ENCODE measurements around the gene RAB44. TPM values are rescaled to one million over a fixed set of nuclear protein-coding genes. Genes with fewer than 3 reads are reported as not detected.

RAB44 gene
- total and polyA plus RNA-seq, 3 donors from 2014 or later = 0.09 to 0.56 (median 0.24) TPM

DNA sequence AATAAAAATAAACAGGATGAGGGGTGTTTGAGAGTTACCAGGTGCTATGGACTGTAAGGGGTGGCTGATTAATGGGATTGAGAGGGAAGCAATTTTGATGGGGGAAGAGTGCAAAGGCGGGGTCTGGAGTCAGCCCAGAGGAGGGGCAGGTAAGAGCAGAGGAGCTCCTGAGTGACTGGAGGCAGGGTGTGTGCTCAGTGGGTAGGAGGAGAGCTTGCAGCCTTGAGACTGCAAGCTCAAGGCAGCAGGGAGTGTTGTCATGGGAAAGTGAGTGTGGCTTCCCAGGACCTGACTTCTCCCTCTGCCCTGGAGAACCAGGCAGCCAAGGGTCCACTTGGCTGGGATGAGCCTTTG lies 54.2 kb downstream of the RAB44 start:
- H3K4me3 ChIP-seq = no peak overlapping the region
- H3K9me3 ChIP-seq = no peaks in the 10 kb centered on the region
- WGBS, 2 donors = 0 to 93% methylated on average over 1 of the region's 1 CpG
- no peak overlapping the region for H3K27ac ChIP-seq
- TF ChIP-seq POLR2A (IDR thresholded peaks at IDR 0.05) = no peak
- TF ChIP-seq, protein P1, sequence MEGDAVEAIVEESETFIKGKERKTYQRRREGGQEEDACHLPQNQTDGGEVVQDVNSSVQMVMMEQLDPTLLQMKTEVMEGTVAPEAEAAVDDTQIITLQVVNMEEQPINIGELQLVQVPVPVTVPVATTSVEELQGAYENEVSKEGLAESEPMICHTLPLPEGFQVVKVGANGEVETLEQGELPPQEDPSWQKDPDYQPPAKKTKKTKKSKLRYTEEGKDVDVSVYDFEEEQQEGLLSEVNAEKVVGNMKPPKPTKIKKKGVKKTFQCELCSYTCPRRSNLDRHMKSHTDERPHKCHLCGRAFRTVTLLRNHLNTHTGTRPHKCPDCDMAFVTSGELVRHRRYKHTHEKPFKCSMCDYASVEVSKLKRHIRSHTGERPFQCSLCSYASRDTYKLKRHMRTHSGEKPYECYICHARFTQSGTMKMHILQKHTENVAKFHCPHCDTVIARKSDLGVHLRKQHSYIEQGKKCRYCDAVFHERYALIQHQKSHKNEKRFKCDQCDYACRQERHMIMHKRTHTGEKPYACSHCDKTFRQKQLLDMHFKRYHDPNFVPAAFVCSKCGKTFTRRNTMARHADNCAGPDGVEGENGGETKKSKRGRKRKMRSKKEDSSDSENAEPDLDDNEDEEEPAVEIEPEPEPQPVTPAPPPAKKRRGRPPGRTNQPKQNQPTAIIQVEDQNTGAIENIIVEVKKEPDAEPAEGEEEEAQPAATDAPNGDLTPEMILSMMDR (IDR thresholded peaks at IDR 0.05) = no peak
- H3K4me1 ChIP-seq = no peaks in the 10 kb centered on the region
- DNase-seq = no peak
- intact Hi-C loops (cut with DNase I; ENCODE audit: low total_unique reads) = loop anchor here (10.0 kb wide), 1 partner anchor 127 kb away; no protein-coding TSS in a partner anchor
- H3K27me3 ChIP-seq = no peaks in the 10 kb centered on the region
- H3K36me3 ChIP-seq (ENCODE audit: low read depth, missing control alignments) = no peaks in the 10 kb centered on the region

- Histone ChIP-seq H3K36me3 (ENCODE audit: low read depth, missing control alignments) (no peaks in the 10 kb centered on the region), H3K4me3 (no peak overlapping the region), H3K9me3 (no peaks in the 10 kb centered on the region), H3K27ac (no peak overlapping the region), H3K27me3 (no peaks in the 10 kb centered on the region), H3K4me1 (no peaks in the 10 kb centered on the region)
- 90 to 97% methylated on average over 5 to 6 of the region's 6 CpGs for WGBS, 2 donors
- DNase-seq = no peak
- TF ChIP-seq POLR2A (IDR thresholded peaks at IDR 0.05) = no peak
- intact Hi-C loops (cut with DNase I; ENCODE audit: low total_unique reads) = loop anchor here (10.0 kb wide), 1 partner anchor 128 kb away; no protein-coding TSS in a partner anchor
Observed at GRCh38 chr6:36752187-36752885, 54.7 kb downstream of the RAB44 start.

DNA sequence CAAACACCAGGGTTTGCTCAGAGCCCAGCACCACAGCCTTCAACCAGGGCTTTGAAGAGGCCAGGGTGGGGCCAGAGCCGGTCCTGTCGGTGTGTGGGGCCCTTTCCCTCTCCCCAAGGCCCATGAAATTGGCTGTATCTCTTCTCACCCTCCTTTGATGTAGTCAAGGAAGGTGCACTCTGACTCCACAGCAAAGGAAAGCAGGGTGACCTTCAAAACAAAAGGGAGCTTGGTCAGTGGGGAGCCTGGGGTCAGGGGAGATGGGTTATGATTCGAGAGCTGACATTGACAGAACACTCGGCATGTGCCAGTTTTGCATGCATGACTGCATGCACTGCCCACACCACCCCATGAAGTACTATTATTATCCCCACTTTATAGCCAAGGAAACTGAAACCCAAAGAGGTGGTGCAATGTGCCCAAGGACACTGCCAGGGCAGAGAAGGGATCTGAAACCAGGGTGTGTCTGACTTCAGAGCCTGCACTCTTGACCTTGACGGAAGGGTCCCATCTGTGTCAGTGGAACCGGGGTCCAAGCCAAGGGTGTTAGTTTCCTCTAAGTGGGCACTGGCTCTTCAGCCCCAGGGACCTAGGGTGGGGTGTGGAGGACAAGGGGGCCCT lies 55.4 kb downstream of the RAB44 start:
- Histone ChIP-seq H3K9me3 (no peaks in the 10 kb centered on the region), H3K27me3 (no peaks in the 10 kb centered on the region), H3K4me1 (no peaks in the 10 kb centered on the region), H3K36me3 (ENCODE audit: low read depth, missing control alignments) (no peaks in the 10 kb centered on the region), H3K27ac (no peak overlapping the region), H3K4me3 (no peak overlapping the region)
- no peak for DNase-seq
- intact Hi-C loops (cut with DNase I; ENCODE audit: low total_unique reads) = loop anchor here (10.0 kb wide), 1 partner anchor 128 kb away; no protein-coding TSS in a partner anchor
- WGBS, 2 donors = 71 to 94% methylated on average over 3 to 6 of the region's 6 CpGs
- TF ChIP-seq, protein P1 (IDR thresholded peaks at IDR 0.05) = no peak
- TF ChIP-seq POLR2A (IDR thresholded peaks at IDR 0.05) = no peak

- no peak for TF ChIP-seq POLR2A (IDR thresholded peaks at IDR 0.05)
- TF ChIP-seq, protein P1 (IDR thresholded peaks at IDR 0.05) = no peak
- Histone ChIP-seq H3K27ac (no peak overlapping the region), H3K4me1 (no peaks in the 10 kb centered on the region), H3K27me3 (no peaks in the 10 kb centered on the region), H3K4me3 (no peak overlapping the region), H3K36me3 (ENCODE audit: low read depth, missing control alignments) (no peaks in the 10 kb centered on the region), H3K9me3 (no peaks in the 10 kb centered on the region)
- 91 to 95% methylated on average over 7 of the region's 7 CpGs for WGBS, 2 donors
- DNase-seq = no peak
- intact Hi-C loops (cut with DNase I; ENCODE audit: low total_unique reads) = loop anchor here (10.0 kb wide), 1 partner anchor 129 kb away; no protein-coding TSS in a partner anchor
Observed at GRCh38 chr6:36753671-36754405, 56.2 kb downstream of the RAB44 start.

Measured in testis (tissue), 3 donors.